IgD-negative memory B cell (primary cell): ENCODE data around the gene SHB. TPM values are rescaled to one million over a fixed set of nuclear protein-coding genes. Genes with fewer than 3 reads are reported as not detected.

Experiments
- H3K27ac Mint-ChIP-seq, 3 donors: one replicate each; pipeline ENCODE4 v1.8.0; 2020 to 2022; ENCODE audit warnings: mild to moderate bottlenecking in 3 of 3, mixed read lengths in 3 of 3, moderate library complexity in 1 of 3
- H3K27me3 Mint-ChIP-seq: one replicate; pipeline ENCODE4 v1.8.0; 2021; ENCODE audit warnings: mixed read lengths
- H3K36me3 Mint-ChIP-seq: one replicate; pipeline ENCODE4 v1.8.0; 2020; ENCODE audit warnings: mild to moderate bottlenecking, mixed read lengths
- H3K4me1 Mint-ChIP-seq, 3 donors: one replicate each; pipeline ENCODE4 v1.8.0; 2020 to 2022; ENCODE audit warnings: mixed read lengths in 3 of 3, mild to moderate bottlenecking in 1 of 3
- H3K4me3 Mint-ChIP-seq, 4 donors: one replicate each; pipeline ENCODE4 v1.8.0; 2020 to 2022; ENCODE audit warnings: mild to moderate bottlenecking in 4 of 4, mixed read lengths in 4 of 4, moderate library complexity in 3 of 4
- H3K9me3 Mint-ChIP-seq, 3 donors: one replicate each; pipeline ENCODE4 v1.8.0; 2020 to 2021; ENCODE audit warnings: mixed read lengths in 3 of 3, mild to moderate bottlenecking in 1 of 3
- polyA plus RNA-seq: library from polyadenylated mRNA; unstranded; fragments of 300-500 nt; fragmentation: Illumina TruSeq; gene quantifications from one replicate; pipeline ENCODE4 v1.2.3, GENCODE V29; 2021

The SHB gene
- polyA plus RNA-seq, 1 donor from 2014 or later: not detected

- peaks cover 10% of the 10 kb centered on the region for H3K27me3 Mint-ChIP-seq
- H3K4me3 Mint-ChIP-seq: no peak overlapping the region
- H3K9me3 Mint-ChIP-seq: no peaks in the 10 kb centered on the region
- H3K27ac Mint-ChIP-seq: no peak overlapping the region
- H3K36me3 Mint-ChIP-seq: peaks cover 2% of the 10 kb centered on the region
- no peaks in the 10 kb centered on the region for H3K4me1 Mint-ChIP-seq
These were observed 125.4 kb downstream of the SHB start for GRCh38 chr9:37943345-37944265.

- Mint-ChIP-seq H3K36me3 (peaks cover 2% of the 10 kb centered on the region), H3K27me3 (peaks cover 10% of the 10 kb centered on the region), H3K27ac (no peak overlapping the region), H3K9me3 (no peaks in the 10 kb centered on the region), H3K4me1 (no peaks in the 10 kb centered on the region), H3K4me3 (no peak overlapping the region)
These were observed 126.2 kb downstream of the SHB start for GRCh38 chr9:37942621-37943344.

- H3K4me3 Mint-ChIP-seq: no peak overlapping the region
- H3K4me1 Mint-ChIP-seq: no peaks in the 10 kb centered on the region
- no peaks in the 10 kb centered on the region for H3K9me3 Mint-ChIP-seq
- no peak overlapping the region for H3K27ac Mint-ChIP-seq
- peaks cover 2% of the 10 kb centered on the region for H3K36me3 Mint-ChIP-seq
- H3K27me3 Mint-ChIP-seq: peaks cover 10% of the 10 kb centered on the region
These were observed 127.8 kb downstream of the SHB start for GRCh38 chr9:37941253-37941652.

- Mint-ChIP-seq H3K4me1 (no peaks in the 10 kb centered on the region), H3K36me3 (peaks cover 2% of the 10 kb centered on the region), H3K4me3 (no peak overlapping the region), H3K9me3 (no peaks in the 10 kb centered on the region), H3K27ac (no peak overlapping the region), H3K27me3 (peaks cover 4% of the 10 kb centered on the region)
These were observed 129.4 kb downstream of the SHB start for GRCh38 chr9:37939575-37940095.

- Mint-ChIP-seq H3K36me3 (peaks cover 2% of the 10 kb centered on the region), H3K4me3 (no peak overlapping the region), H3K4me1 (no peaks in the 10 kb centered on the region), H3K27ac (no peak overlapping the region), H3K27me3 (peaks cover 4% of the 10 kb centered on the region), H3K9me3 (no peaks in the 10 kb centered on the region)
These were observed 130.7 kb downstream of the SHB start for GRCh38 chr9:37938121-37938891.

GRCh38 chr9:37937366-37937765 is 131.7 kb downstream of the SHB start:
- no peaks in the 10 kb centered on the region for H3K4me1 Mint-ChIP-seq
- no peak overlapping the region for H3K27ac Mint-ChIP-seq
- no peak overlapping the region for H3K4me3 Mint-ChIP-seq
- H3K36me3 Mint-ChIP-seq: peaks cover 2% of the 10 kb centered on the region
- H3K27me3 Mint-ChIP-seq: peaks cover 2% of the 10 kb centered on the region
- H3K9me3 Mint-ChIP-seq: no peaks in the 10 kb centered on the region

GRCh38 chr9:37936965-37937364 is 132.1 kb downstream of the SHB start:
- Mint-ChIP-seq H3K27ac (peak overlapping the region in 1 of 3 donors; percentile 54), H3K4me3 (no peak overlapping the region), H3K4me1 (no peaks in the 10 kb centered on the region), H3K27me3 (peaks cover under 1% of the 10 kb centered on the region), H3K36me3 (peaks cover under 1% of the 10 kb centered on the region), H3K9me3 (no peaks in the 10 kb centered on the region)

GRCh38 chr9:37936376-37936775 is 132.7 kb downstream of the SHB start:
- peak overlapping the region in 1 of 3 donors; percentile 59 for H3K27ac Mint-ChIP-seq
- no peaks in the 10 kb centered on the region for H3K27me3 Mint-ChIP-seq
- no peaks in the 10 kb centered on the region for H3K9me3 Mint-ChIP-seq
- H3K36me3 Mint-ChIP-seq: no peaks in the 10 kb centered on the region
- no peaks in the 10 kb centered on the region for H3K4me1 Mint-ChIP-seq
- no peak overlapping the region for H3K4me3 Mint-ChIP-seq

GRCh38 chr9:37935096-37935495 is 133.9 kb downstream of the SHB start:
- Mint-ChIP-seq H3K4me3 (no peak overlapping the region), H3K9me3 (peaks cover 0 to 4% (median 0%) of the 10 kb centered on the region in 3 donors), H3K27ac (no peak overlapping the region), H3K4me1 (no peaks in the 10 kb centered on the region), H3K36me3 (no peaks in the 10 kb centered on the region), H3K27me3 (no peaks in the 10 kb centered on the region)

- H3K27ac Mint-ChIP-seq: no peak overlapping the region
- no peaks in the 10 kb centered on the region for H3K4me1 Mint-ChIP-seq
- H3K4me3 Mint-ChIP-seq: no peak overlapping the region
- H3K36me3 Mint-ChIP-seq: no peaks in the 10 kb centered on the region
- H3K27me3 Mint-ChIP-seq: peaks cover 2% of the 10 kb centered on the region
- peaks cover 0 to 4% (median 0%) of the 10 kb centered on the region in 3 donors for H3K9me3 Mint-ChIP-seq
These were observed 137.4 kb downstream of the SHB start for GRCh38 chr9:37931592-37931991.

GRCh38 chr9:37929441-37929895 is 139.6 kb downstream of the SHB start:
- H3K27ac Mint-ChIP-seq: peak overlapping the region in 1 of 3 donors; percentile 57
- no peaks in the 10 kb centered on the region for H3K4me1 Mint-ChIP-seq
- H3K27me3 Mint-ChIP-seq: peaks cover 5% of the 10 kb centered on the region
- H3K9me3 Mint-ChIP-seq: peaks cover 0 to 4% (median 0%) of the 10 kb centered on the region in 3 donors
- no peak overlapping the region for H3K4me3 Mint-ChIP-seq
- H3K36me3 Mint-ChIP-seq: no peaks in the 10 kb centered on the region

- Mint-ChIP-seq H3K27me3 (peaks cover 5% of the 10 kb centered on the region), H3K36me3 (no peaks in the 10 kb centered on the region), H3K4me1 (no peaks in the 10 kb centered on the region), H3K4me3 (peak overlapping the region in 1 of 4 donors; percentile 28), H3K9me3 (peaks cover 0 to 4% (median 0%) of the 10 kb centered on the region in 3 donors), H3K27ac (peak overlapping the region in 1 of 3 donors; percentile 57)
These were observed 140.2 kb downstream of the SHB start for GRCh38 chr9:37928552-37929430.

- no peaks in the 10 kb centered on the region for H3K36me3 Mint-ChIP-seq
- H3K4me1 Mint-ChIP-seq: no peaks in the 10 kb centered on the region
- peaks cover 0 to 4% (median 0%) of the 10 kb centered on the region in 3 donors for H3K9me3 Mint-ChIP-seq
- H3K27me3 Mint-ChIP-seq: peaks cover 5% of the 10 kb centered on the region
- H3K4me3 Mint-ChIP-seq: no peak overlapping the region
- no peak overlapping the region for H3K27ac Mint-ChIP-seq
These were observed 141.2 kb downstream of the SHB start for GRCh38 chr9:37927601-37928551.
